Trophoblast cell (in vitro differentiated cells and primary cell): ENCODE data around the gene DAB1.

ENCODE experiments used
- DNase-seq, 2 donors: peaks; one replicate each; pipeline ENCODE4 v3.0.0-alpha.2; 2016
- H2AFZ ChIP-seq: 2 replicates; pipeline ENCODE4 v1.6.1; 2013; ENCODE audit warnings: low read length, moderate library complexity, mild to moderate bottlenecking; ENCODE audit not compliant: insufficient read depth, poor library complexity
- H2AK5ac ChIP-seq: 2 replicates; pipeline ENCODE4 v1.6.1; 2013; ENCODE audit warnings: mild to moderate bottlenecking, low read length
- H2BK120ac ChIP-seq: 2 replicates; pipeline ENCODE4 v1.6.1; 2013; ENCODE audit warnings: low read length, mild to moderate bottlenecking, moderate library complexity; ENCODE audit not compliant: insufficient read depth, poor library complexity
- H2BK12ac ChIP-seq: 2 replicates; pipeline ENCODE4 v1.6.1; 2013; ENCODE audit warnings: mild to moderate bottlenecking, low read length, moderate library complexity
- H2BK5ac ChIP-seq: 2 replicates; pipeline ENCODE4 v1.6.1; 2013; ENCODE audit warnings: low read length, low read depth, moderate library complexity, mild to moderate bottlenecking; ENCODE audit not compliant: poor library complexity
- H3K14ac ChIP-seq: 2 replicates; pipeline ENCODE4 v1.6.1; 2013; ENCODE audit warnings: mild to moderate bottlenecking, low read length
- H3K18ac ChIP-seq: 2 replicates; pipeline ENCODE4 v1.6.1; 2013; ENCODE audit warnings: mild to moderate bottlenecking, low read length
- H3K23ac ChIP-seq: 2 replicates; pipeline ENCODE4 v1.6.1; 2013; ENCODE audit warnings: low read length
- H3K27ac ChIP-seq: 2 replicates; pipeline ENCODE4 v1.5.1; 2013; ENCODE audit warnings: low read depth, mild to moderate bottlenecking, inconsistent platforms, low read length, moderate library complexity
- H3K27me3 ChIP-seq: 2 replicates; pipeline ENCODE4 v1.6.1; 2013; ENCODE audit warnings: inconsistent platforms, mild to moderate bottlenecking, low read length, moderate library complexity; ENCODE audit not compliant: insufficient read depth
- H3K36me3 ChIP-seq, 2 experiments: 1 replicate in 1 of 2; 2 replicates in 1 of 2; pipeline ENCODE4 v1.6.1; 2013; ENCODE audit warnings: low read length in 2 of 2, mild to moderate bottlenecking in 2 of 2, moderate library complexity in 1 of 2; ENCODE audit not compliant: insufficient read depth in 2 of 2, control insufficient read depth in 1 of 2
- H3K4ac ChIP-seq: 2 replicates; pipeline ENCODE4 v1.6.1; 2013; ENCODE audit warnings: low read depth, mild to moderate bottlenecking, low read length, moderate library complexity
- H3K4me1 ChIP-seq, 2 experiments: 1 replicate in 1 of 2; 2 replicates in 1 of 2; pipeline ENCODE4 v1.6.1; 2013; ENCODE audit warnings: low read length in 2 of 2, mild to moderate bottlenecking in 2 of 2, moderate library complexity in 1 of 2; ENCODE audit not compliant: insufficient read depth in 2 of 2, control insufficient read depth in 1 of 2
- H3K4me2 ChIP-seq: 2 replicates; pipeline ENCODE4 v1.6.1; 2013; ENCODE audit warnings: inconsistent platforms, mild to moderate bottlenecking, low read length, moderate library complexity
- H3K4me3 ChIP-seq: 2 replicates; pipeline ENCODE4 v1.5.1; 2013; ENCODE audit warnings: mild to moderate bottlenecking, low read depth, low read length, inconsistent platforms
- H3K79me1 ChIP-seq: one replicate; pipeline ENCODE4 v1.6.1; 2013; ENCODE audit warnings: low read length
- H3K79me2 ChIP-seq: 2 replicates; pipeline ENCODE4 v1.6.1; 2013; ENCODE audit warnings: low read length, mild to moderate bottlenecking; ENCODE audit not compliant: control insufficient read depth, insufficient read depth, poor library complexity
- H3K9ac ChIP-seq: 2 replicates; pipeline ENCODE4 v1.6.1; 2013; ENCODE audit warnings: mild to moderate bottlenecking, low read length
- H3K9me3 ChIP-seq: 2 replicates; pipeline ENCODE4 v1.6.1; 2013; ENCODE audit warnings: low read depth, mild to moderate bottlenecking, control low read depth, inconsistent platforms, low read length; ENCODE audit not compliant: insufficient read depth
- H4K12ac ChIP-seq: 2 replicates; pipeline ENCODE4 v1.6.1; 2013; ENCODE audit warnings: low read depth, mild to moderate bottlenecking, low read length, moderate library complexity
- H4K8ac ChIP-seq: 2 replicates; pipeline ENCODE4 v1.6.1; 2013; ENCODE audit warnings: low read depth, mild to moderate bottlenecking, low read length, moderate library complexity
- H4K91ac ChIP-seq: one replicate; pipeline ENCODE4 v1.6.1; 2013; ENCODE audit warnings: low read depth, mild to moderate bottlenecking, low read length, moderate library complexity
- WGBS: extraction: QIAGEN DNeasy Blood & Tissue Kit; methylation state at CpG from one replicate; pipeline ENCODE4 v1.1.7; 2013; ENCODE audit warnings: missing lambda C conversion rate; ENCODE audit not compliant: insufficient read length, insufficient coverage; ENCODE audit errors: extremely low coverage; 5-methylcytosine and 5-hydroxymethylcytosine counted together

The DAB1 gene

GRCh38 chr1:57276918-57277317, 146.9 kb downstream of the DAB1 start:
- Histone ChIP-seq H2AFZ (no peak overlapping the region), H3K18ac (no peak overlapping the region), H2BK12ac (no peak overlapping the region), H3K4me1 (peaks cover 7 to 11% of the 10 kb centered on the region in 2 experiments), H3K4me3 (no peak overlapping the region), H3K27me3 (no peaks in the 10 kb centered on the region), H3K14ac (no peak overlapping the region), H4K91ac (no peak overlapping the region), H2BK5ac (no peak overlapping the region), H4K8ac (no peak overlapping the region), H2BK120ac (no peak overlapping the region), H3K4me2 (no peak overlapping the region), H3K23ac (no peak overlapping the region), H3K27ac (no peak overlapping the region), H3K36me3 (no peaks in the 10 kb centered on the region), H3K79me2 (no peaks in the 10 kb centered on the region), H4K12ac (no peak overlapping the region), H3K9ac (no peak overlapping the region), H2AK5ac (no peak overlapping the region), H3K9me3 (no peaks in the 10 kb centered on the region), H3K79me1 (peaks cover 6% of the 10 kb centered on the region), H3K4ac (no peak overlapping the region)
- no CpG with 5 or more reads among the region's 5 CpGs for WGBS
- no peak for DNase-seq

GRCh38 chr1:57272601-57273000, 151.3 kb downstream of the DAB1 start:
- Histone ChIP-seq H3K79me2 (no peaks in the 10 kb centered on the region), H3K27me3 (no peaks in the 10 kb centered on the region), H2AFZ (no peak overlapping the region), H3K4me3 (no peak overlapping the region), H3K18ac (no peak overlapping the region), H2AK5ac (no peak overlapping the region), H4K91ac (no peak overlapping the region), H3K14ac (no peak overlapping the region), H3K23ac (no peak overlapping the region), H3K9ac (no peak overlapping the region), H3K27ac (no peak overlapping the region), H2BK5ac (no peak overlapping the region), H3K4me1 (peaks cover 0 to 5% of the 10 kb centered on the region in 2 experiments), H3K79me1 (no peaks in the 10 kb centered on the region), H4K12ac (no peak overlapping the region), H2BK12ac (no peak overlapping the region), H3K9me3 (peaks cover 1% of the 10 kb centered on the region), H3K4me2 (no peak overlapping the region), H3K36me3 (no peaks in the 10 kb centered on the region), H2BK120ac (no peak overlapping the region), H3K4ac (no peak overlapping the region), H4K8ac (no peak overlapping the region)
- WGBS: no CpG with 5 or more reads among the region's 2 CpGs
- no peak for DNase-seq

GRCh38 chr1:57272150-57272549, 151.7 kb downstream of the DAB1 start:
- H4K12ac ChIP-seq: no peak overlapping the region
- H4K91ac ChIP-seq: no peak overlapping the region
- no peak overlapping the region for H2AFZ ChIP-seq
- H3K27ac ChIP-seq: no peak overlapping the region
- H3K14ac ChIP-seq: no peak overlapping the region
- no peak overlapping the region for H2BK5ac ChIP-seq
- H3K4me1 ChIP-seq: peaks cover 0 to 5% of the 10 kb centered on the region in 2 experiments
- WGBS: no CpG with 5 or more reads among the region's 2 CpGs
- no peak overlapping the region for H3K9ac ChIP-seq
- no peaks in the 10 kb centered on the region for H3K36me3 ChIP-seq
- DNase-seq: no peak
- no peak overlapping the region for H2BK120ac ChIP-seq
- H2BK12ac ChIP-seq: no peak overlapping the region
- H2AK5ac ChIP-seq: no peak overlapping the region
- no peaks in the 10 kb centered on the region for H3K79me2 ChIP-seq
- H3K4ac ChIP-seq: no peak overlapping the region
- no peak overlapping the region for H3K4me3 ChIP-seq
- H3K79me1 ChIP-seq: no peaks in the 10 kb centered on the region
- H3K27me3 ChIP-seq: no peaks in the 10 kb centered on the region
- peaks cover 1% of the 10 kb centered on the region for H3K9me3 ChIP-seq
- no peak overlapping the region for H3K23ac ChIP-seq
- no peak overlapping the region for H3K18ac ChIP-seq
- H3K4me2 ChIP-seq: no peak overlapping the region
- H4K8ac ChIP-seq: no peak overlapping the region

- H3K36me3 ChIP-seq: no peaks in the 10 kb centered on the region
- H3K4me2 ChIP-seq: no peak overlapping the region
- H2AFZ ChIP-seq: no peak overlapping the region
- H3K27me3 ChIP-seq: no peaks in the 10 kb centered on the region
- no peak overlapping the region for H3K4me3 ChIP-seq
- peaks cover 0 to 5% of the 10 kb centered on the region in 2 experiments for H3K4me1 ChIP-seq
- no peak overlapping the region for H3K9ac ChIP-seq
- H3K14ac ChIP-seq: no peak overlapping the region
- no peak overlapping the region for H3K18ac ChIP-seq
- H3K27ac ChIP-seq: no peak overlapping the region
- H4K91ac ChIP-seq: no peak overlapping the region
- no peak overlapping the region for H2BK120ac ChIP-seq
- DNase-seq: no peak
- H4K12ac ChIP-seq: no peak overlapping the region
- H4K8ac ChIP-seq: no peak overlapping the region
- no peaks in the 10 kb centered on the region for H3K79me2 ChIP-seq
- WGBS: no CpG with 5 or more reads among the region's 8 CpGs
- H3K23ac ChIP-seq: no peak overlapping the region
- H2BK5ac ChIP-seq: no peak overlapping the region
- H2AK5ac ChIP-seq: no peak overlapping the region
- no peaks in the 10 kb centered on the region for H3K79me1 ChIP-seq
- H3K9me3 ChIP-seq: peaks cover 1% of the 10 kb centered on the region
- no peak overlapping the region for H2BK12ac ChIP-seq
- H3K4ac ChIP-seq: no peak overlapping the region
These were observed 152.7 kb downstream of the DAB1 start for GRCh38 chr1:57270927-57271698.
